HG03439 (cell line): ENCODE data around the gene TLK1.

Source experiments
- ATAC-seq: cut with Tn5 transposase; IDR thresholded peaks from one replicate; pipeline ENCODE4 v1.9.1; 2021; ENCODE audit warnings: mild to moderate bottlenecking, moderate library complexity; ENCODE audit not compliant: unreplicated experiment

TLK1 gene

DNA sequence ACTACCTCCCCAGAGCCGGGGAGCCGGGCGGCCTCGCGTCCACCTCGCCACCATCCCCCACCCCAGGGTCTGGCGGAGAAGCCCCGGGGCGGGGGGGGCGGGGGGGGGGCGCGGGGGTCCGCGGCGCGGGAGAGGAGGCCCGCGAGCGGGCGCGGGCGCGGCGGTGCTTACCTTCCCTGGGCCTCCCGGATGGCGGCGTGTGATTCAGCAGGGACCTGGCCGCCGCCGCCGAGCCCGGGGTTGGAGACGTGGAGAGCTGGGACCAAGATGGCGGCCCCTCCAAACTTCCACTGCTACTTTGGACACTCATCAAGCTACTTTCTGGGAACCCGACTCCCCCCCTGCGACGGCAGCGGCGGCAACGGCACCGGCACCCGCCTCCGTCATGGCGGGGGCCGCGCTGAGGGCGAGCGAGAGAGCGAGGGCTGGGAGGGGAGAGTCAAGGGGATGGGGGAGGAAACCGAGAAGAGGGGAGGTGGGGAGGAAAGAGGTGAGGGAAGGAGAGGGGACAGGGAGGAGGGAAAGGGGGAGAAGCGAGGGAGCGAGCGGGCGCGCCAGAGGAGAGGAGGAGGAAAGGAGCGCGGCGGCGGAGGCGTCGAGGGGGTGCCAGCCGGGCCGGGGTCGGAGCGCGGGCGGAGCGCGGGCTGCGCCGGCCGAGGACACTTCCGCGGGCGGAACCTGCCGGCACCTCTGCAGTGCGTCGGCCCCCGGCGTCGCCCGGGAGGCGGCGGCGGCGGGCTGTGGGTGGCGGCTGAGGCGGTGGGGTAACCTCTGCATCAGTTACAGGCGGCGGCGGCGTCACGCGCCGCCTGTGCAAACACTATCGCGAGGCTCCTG, at the start of gene TLK1:
TSS of gene TLK1 (minus strand) at position 775 of the 837 bp plus-strand sequence. CDS start at position 310, 465 bp downstream.
- ATAC-seq = peak; percentile 38

DNA sequence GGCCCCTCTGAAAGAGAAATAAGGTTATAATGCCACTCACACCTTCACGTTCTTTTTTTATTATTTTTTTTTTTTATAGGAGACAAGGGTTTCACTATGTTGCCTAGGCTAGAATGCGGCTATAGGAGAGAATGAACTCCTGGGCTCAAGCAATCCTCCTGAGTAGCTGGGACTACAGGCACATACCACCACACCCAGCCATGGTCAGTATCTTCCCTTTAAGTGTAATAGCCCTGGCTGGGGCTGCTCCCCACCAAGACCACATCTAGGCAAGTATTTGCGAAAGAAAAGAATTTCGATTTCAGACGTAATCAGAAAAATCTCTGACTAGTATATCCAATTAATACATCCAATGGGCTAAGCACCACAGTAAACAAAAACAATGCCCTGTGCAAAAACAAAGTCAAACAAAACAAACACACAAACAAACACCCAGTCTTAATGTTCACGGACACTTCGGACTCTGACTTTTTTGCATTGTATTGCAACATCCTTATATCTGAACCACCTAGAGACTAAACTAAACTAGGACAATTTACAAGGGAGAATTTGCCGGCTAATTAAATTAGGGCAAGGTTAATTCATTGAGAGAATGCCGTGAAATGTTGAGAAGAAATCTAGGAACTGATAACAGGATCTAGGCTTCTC, 49.6 kb upstream of the TLK1 start:
- ATAC-seq = no peak

DNA sequence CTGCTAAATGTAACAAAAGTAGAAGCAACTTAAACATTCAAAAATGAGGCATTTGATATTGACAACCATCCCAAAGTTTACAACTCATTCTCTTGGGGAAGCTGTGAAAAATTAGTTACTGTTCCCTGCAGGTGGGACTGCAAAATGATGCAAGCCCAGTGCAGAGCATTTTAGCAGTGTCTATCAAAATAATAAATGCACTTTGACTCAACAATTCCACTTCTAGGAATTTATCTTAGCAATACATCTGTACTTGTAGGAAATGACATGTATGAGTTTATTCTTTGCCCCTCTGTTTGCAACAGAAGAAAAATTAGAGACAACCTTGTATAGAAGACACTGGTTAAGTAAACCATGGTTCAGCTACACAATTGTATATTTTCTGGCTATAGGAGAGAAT, 48.0 kb upstream of the TLK1 start:
- ATAC-seq = no peak

DNA sequence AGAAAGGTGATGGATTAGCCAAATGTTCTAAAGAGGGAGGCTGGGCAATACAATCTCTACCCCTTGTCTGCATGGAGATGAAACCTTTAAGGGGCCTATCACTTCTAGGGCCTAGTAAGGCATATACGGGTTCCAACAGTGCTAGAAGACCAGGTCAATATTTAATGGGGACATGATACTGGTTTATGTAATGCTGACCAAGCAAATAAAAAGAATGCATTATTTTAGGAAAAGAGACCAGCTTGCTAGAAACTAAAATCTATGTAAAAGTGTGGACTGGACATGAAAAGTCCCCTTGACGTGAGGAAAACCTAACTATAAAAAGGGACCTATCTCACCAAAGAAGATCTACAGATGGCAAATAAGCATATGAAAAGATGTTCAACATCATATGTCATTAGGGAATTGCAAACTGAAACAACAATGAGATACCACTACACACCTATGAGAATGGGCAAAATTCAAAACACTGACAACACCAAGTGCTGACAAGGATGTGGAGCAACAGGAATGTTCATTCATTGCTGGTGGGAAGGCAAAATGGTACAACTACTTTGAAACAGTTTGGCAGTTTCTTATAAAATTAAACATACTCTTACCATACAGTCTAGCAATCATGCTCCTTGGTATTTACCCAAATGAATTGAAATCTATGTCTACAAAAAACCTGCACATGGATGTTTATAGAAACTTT, 45.9 kb upstream of the TLK1 start:
- ATAC-seq = no peak

DNA sequence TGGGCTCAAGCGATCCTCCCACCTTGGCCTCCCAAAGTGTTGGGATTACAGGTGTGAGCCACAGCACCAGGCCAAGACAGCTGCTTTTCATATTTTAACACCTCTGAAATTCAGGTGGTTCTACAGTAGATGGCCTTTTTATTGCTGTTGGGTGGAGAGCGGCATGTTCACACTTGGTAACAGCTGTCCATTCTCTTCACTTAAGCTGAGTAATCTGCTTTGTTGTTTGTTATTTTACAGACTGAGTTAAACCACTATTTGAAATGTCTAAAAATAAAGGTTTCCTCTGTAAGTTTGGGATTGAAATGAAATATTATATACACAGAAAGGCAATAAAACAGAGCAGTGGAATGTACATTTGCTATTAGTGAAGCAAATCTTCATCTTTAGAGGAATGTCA, 44.9 kb upstream of the TLK1 start:
- no peak for ATAC-seq

DNA sequence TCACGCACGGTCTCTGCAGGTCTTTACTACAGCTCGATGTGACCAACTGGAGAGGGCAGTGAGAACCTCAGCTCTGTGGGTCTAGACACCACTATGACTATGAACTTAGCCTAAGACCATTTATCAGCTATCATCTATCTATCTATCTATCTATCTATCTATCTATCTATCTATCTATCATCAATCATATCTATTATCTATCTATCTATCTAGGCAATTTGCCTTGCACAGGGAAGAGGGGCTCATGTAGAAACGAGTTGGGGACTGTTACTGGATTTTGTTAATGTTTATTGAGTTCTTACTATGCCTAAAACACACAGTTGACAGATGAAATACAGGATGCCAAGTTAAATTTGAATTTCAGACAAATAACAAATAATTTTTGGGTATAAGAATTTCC, 41.1 kb upstream of the TLK1 start:
- ATAC-seq = no peak

DNA sequence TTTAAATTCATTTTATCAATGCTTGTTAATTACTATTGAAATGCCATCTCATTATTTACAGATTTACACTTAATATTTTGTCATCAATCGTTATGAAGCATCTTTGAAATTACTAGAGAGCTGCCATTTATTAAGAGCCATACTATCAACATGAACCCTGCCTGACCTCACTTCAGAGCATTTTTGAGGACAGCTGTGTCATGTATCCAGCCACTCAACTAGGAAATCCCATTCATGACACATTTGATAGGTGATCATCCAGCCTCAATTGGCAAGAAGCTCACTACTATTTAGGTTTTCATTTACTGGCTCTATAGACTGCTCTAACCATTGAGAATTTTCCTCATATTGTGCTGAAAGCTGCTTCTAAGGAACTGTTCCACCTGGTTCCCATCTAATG, 40.6 kb upstream of the TLK1 start:
- ATAC-seq = no peak

DNA sequence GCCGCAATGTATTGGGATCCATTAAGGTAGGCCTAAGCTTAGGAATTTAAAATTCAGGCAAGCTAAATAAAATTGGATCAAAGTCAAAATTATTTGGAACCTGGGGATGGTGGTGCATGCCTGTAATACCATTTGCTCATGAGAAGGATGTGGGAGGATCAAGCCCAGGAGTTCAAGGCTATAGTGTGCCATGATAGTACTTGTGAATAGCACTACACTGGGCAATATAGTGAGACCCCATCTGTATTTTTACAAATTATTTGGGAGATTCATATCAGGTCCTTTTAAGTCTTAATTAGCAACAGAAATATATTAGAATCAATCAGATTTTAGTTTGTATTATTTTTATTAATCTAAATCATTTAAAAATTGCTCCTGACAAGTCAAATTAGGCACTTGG, 39.8 kb upstream of the TLK1 start:
- ATAC-seq = no peak

DNA sequence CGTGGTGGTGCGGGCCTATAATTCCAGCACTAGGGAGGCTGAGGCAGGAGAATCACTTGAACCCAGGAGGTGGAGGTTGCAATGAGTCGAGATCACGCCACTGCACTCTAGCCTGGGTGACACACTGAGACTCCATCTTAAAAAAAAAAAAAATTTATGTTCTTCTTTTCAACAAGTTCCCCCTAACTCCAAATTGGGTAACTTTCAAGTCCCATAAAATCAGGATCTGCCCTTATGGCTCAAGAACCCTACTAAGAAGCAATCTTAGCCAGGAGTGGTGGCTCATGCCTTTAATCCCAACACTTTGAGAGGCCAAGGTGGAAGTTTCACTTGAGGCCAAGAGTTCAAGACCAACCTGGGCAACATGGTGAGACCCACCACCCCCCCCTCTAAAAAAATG, 30.3 kb upstream of the TLK1 start:
- no peak for ATAC-seq

DNA sequence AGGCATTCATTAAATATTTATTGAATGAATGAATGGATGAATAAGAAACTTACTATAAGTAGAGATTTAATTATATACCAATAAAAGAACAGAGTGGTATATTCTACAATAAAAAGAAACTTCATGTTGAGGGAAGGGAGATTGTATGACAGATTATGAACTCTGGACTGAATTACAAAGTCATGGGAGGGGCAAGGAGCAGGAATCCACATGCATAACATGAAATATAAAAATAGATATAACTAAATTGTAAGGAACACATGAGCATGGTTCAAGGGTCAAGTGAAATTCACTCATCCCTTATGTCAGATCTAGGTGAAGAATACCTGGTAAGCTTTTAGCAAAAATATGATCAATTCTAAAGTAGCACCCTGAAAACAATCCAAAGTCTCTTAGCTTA, 27.1 kb upstream of the TLK1 start:
- ATAC-seq = no peak

DNA sequence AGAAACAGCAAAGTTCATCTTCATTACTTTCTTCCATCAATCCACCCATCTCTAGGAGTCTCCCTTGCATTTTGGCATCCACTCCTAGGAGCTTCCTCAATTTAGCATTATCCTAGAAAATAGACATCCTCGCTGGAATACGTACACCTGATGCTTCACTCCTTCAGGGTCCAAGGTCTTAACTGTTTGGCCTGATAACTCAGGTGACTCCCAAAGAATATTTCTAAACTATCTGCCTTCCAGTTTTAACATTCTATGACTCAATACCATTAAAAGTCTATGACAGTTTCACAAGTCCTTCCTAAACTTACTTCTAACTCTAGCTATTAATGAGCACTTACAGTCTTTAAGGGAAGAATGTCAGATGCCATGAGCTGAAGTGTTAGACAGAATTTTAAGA, 26.5 kb upstream of the TLK1 start:
- ATAC-seq = no peak

DNA sequence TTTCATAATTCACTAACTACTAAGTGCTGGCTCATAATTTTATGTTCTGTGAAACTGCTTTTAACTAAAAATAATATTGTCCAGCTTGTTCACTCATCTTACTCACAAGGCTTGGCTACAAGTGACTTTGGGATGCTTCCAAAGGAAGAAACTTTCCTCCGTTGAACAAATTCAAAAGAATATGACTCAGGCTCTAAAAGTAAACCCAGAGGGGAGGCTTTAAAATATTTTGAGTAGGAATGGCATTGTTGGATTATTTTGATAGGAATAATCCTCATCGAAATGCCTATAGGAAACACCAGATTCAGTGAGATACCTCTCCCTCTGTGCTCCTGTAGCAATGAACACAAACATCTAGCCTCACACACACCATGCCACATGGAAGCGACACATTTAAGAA, 25.2 kb upstream of the TLK1 start:
- ATAC-seq = no peak

DNA sequence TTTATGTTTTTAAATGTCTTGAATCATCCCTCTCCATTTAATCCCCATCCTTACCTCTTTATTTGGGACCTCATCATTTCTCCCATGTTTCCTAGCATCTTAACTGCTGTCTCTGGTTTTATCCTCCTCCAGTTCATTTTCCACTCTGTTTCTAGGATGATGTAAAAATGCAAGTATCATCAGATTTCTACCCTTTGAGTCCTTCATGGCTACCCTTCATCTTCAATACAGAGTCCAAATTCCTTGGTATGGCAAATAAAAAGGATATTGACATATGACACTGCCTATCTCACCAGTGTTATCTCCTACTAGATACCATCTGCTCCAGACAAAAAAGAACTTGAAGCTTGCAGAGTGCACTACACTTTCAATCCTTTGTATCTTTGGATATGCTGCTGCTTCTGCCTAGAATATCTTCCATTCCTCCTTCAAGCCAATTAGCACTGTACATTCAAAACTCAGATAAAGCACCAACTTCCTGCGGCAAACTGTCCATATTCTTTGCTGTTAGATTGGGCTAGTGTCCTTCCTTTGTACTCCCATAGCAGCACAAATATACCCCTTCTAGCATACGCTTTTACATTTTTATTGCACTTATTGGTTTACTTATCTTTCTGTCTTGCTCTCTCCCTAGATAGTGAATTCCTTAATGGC, 24.6 kb upstream of the TLK1 start:
- ATAC-seq = no peak

DNA sequence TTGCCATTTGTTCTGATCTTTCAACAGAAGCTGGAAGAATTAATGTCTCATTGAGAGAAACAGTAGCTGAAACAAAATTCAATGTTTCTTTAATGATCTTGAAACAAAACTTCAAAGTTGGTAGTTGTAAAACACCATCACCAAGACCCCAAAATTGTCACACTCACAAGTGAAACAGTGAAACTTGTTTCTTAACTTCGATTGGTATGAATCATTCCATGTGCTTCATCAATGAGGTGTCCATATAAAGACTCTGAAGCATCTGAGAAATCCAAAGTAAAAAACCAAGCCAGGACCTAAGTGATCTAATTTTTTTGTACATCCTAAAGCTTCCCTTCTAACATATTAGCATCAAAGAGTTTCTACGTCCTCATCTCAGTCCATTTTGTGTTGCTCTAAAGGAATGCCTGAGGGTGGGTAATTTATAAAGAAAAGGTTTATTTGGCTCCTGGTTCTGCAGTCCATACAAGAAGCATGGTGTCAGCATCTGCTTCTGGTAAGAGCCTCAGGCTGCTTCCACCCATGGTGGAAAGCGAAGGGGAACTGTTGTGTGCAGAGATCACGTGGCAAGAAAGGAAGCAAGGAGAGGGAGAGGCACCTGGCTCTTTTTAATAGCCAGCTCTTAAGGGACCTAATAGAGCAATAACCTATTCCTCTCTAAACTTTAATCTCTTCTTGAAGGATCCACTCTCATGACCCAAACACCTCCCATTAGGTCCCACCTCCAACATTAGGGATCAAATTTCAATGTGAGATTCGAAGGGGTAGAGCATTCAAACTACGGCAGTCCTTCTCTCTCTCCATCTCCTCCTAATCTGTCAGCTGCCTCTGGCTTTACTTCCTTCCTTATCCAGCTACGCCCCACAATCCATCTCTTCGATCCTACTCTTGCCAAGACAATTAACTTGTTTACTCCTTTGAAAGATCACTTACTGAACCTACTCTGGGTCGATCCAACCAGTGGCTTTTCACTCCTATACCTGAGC, 20.7 kb upstream of the TLK1 start:
- ATAC-seq = no peak

DNA sequence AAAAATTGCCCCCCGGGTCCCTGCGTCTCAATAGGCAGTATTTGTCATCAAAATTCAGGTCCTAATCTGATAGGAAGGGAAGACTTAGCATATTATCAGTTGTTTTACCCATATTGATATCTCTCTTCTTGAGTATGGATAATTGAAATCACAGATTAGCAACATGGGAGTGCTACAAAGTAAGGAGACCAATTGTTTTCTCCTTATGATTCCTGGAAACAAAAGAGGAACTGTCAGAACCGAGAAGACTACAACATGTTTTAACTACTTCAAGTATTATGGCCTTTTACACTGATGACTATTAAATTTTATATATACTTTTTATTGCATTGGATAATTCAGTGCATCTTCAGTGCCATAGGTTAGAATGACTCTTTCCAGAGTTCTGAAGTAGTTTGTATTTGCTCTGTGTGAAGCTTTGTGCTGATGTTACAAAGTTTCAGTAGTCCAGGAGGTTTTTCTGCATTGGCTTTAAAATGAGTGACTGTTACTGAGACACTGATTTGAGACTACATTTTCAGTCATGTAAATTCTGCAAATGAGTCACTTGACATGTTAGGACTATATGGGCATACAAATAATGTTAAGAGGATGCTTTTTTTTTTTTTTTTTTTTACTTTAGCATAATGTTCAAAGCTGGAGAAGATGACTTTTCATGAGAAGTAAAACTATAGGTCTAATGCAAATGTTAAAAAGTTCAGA, 19.7 kb upstream of the TLK1 start:
- ATAC-seq = no peak

DNA sequence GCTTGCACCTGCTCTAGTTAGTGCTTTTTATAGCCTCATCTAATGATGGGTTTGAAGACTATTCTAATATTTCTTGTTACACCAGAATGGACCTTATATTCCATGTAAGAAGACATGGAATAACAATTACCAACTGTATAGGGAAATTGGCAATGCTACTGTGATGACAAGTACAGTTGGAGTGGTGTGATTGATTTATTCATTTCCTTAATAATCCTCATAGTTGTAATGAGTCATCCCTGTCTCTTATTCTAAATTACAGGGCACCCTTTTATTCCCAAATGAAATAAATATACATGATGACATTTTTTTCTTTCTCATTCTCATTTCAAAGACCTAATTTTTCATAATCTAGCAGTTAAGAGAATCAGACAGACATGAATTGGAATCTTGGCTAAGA, 18.3 kb upstream of the TLK1 start:
- ATAC-seq = no peak

DNA sequence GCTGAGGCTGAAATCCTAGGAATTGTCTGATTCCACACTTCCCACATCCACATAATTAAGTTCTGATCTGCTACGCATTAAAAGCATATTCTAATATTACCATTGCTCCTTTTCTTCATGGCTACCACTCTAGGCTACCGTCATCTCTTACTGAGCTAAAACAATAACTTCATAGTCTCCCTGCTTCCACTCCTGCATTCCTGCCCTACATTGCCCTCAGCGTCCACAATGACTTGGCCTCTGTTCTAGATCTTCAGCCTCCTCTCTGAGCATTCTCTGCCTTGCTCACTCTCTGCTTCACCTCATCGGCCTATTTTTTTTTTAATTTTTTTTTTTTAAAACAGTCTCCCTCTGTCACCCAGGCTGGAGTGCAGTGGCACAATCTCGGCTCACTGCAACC, 15.8 kb upstream of the TLK1 start:
- no peak for ATAC-seq

DNA sequence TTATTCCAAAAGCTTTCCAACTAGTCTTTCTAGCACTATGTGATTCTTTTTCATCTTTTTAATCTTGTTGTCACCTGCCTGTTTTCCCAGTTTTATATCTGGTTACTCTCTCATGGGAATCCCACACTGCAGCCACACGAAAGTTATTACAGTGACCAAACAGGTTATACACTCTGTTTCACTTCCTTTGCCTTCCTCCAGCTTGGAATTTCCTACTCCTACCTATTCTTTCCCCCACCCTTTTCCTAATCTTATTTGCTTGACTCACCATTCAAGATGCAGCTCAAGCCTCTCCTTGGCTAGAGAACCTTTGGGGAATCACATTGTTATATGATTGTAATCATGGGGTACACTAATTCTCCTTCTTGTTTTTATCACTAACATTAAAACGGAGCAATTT, 13.4 kb upstream of the TLK1 start:
- no peak for ATAC-seq

DNA sequence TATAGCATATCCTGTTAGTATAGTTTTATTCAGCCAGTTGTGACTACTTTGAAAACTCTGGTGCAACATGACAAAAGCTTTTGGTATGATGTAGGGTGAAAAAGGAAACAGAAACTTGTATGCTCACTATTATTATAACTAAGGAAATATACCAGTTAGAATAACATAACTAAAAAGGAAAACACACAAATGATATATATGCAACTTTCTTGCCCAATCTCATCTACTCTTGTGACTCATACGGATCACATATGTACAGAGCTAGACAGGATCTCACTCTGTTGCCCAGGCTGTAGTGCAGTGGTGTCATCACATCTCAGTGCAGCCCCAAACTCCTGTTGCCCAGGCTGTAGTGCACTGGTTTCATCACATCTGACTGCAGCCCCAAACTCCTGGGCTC, 12.4 kb upstream of the TLK1 start:
- no peak for ATAC-seq

DNA sequence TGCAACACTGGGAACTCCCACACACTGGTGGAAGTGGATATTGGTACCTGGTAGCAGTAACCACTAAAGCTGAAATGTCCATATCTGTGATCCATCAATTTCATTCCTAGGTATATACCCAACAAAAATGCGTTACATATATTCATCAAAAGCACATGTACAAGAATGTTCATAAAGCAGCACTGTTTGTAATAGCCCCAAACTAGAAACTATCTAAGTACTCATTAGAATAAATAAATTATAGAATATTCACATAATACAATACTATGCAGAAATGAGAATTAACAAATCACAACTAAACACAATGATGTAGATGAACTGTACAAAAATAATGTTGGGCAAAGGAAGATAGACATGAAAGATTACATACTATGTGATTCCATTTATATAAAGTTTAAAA, 11.1 kb upstream of the TLK1 start:
- ATAC-seq = no peak
